B cell (primary cell): ENCODE data around the gene CAMTA1. TPM values are rescaled to one million over a fixed set of nuclear protein-coding genes. Genes with fewer than 3 reads are reported as not detected.

Experiments used
- ATAC-seq: fragments of 200-7000 bp; cut with Tn5 transposase; one replicate; pipeline ENCODE4 v1.10.0; 2021; ENCODE audit warnings: low read depth, mild to moderate bottlenecking, moderate number of reproducible peaks, moderate library complexity
- CTCF ChIA-PET: fragments of 350-600 bp; sonication (Branson Sonifier 250); formaldehyde crosslinking; loops from one replicate; lab custom pipeline; 2021; ENCODE audit warnings: antibody characterized with exemption, inconsistent platforms; lab: Charles Lee
- POLR2A ChIA-PET: fragments of 350-600 bp; sonication (Branson Sonifier 250); formaldehyde crosslinking; loops from one replicate; lab custom pipeline; 2021; ENCODE audit warnings: antibody characterized with exemption; lab: Charles Lee
- DNase-seq: peaks from one replicate; pipeline ENCODE4 v3.0.0; 2013
- H2AFZ ChIP-seq: 2 replicates; pipeline ENCODE4 v1.6.1; 2012; ENCODE audit warnings: mild to moderate bottlenecking, low read depth, low read length; ENCODE audit not compliant: insufficient read depth, poor library complexity, severe bottlenecking
- H3K27ac ChIP-seq, 2 donors: 1 replicate in 1 of 2; 2 replicates in 1 of 2; pipeline ENCODE4 v1.5.1; 2012 to 2013; ENCODE audit warnings: low read length in 2 of 2, mild to moderate bottlenecking in 2 of 2, moderate library complexity in 1 of 2
- H3K27me3 ChIP-seq, 4 experiments: fragments of 200-600 bp in 1 of 4; sonication (generic) in 1 of 4; replicated peaks in 1 of 4; 1 replicate in 2 of 4; 2 replicates in 2 of 4; pipeline versions ENCODE4 v1.6.1 to v1.7.0; 2013 to 2016; ENCODE audit warnings: low read length in 3 of 4, mild to moderate bottlenecking in 2 of 4, mixed read lengths in 1 of 4, moderate library complexity in 1 of 4; ENCODE audit not compliant: insufficient read depth in 4 of 4, control insufficient read depth in 3 of 4; ENCODE audit errors: control extremely low read depth in 1 of 4
- H3K36me3 ChIP-seq, 2 experiments: replicated peaks in 1 of 2; 1 replicate in 1 of 2; 2 replicates in 1 of 2; pipeline versions ENCODE4 v1.6.1 to v1.7.1; 2013; ENCODE audit warnings: low read length in 1 of 2; ENCODE audit not compliant: insufficient read depth in 2 of 2, control insufficient read depth in 1 of 2; ENCODE audit errors: control extremely low read depth in 1 of 2, extremely low read depth in 1 of 2
- H3K4me1 ChIP-seq, 2 donors: fragments of 200-600 bp in 1 of 2; sonication (generic) in 1 of 2; 1 replicate in 1 of 2; 2 replicates in 1 of 2; pipeline versions ENCODE4 v1.5.1 to v1.6.1; 2013 to 2017; ENCODE audit warnings: low read length in 2 of 2; ENCODE audit not compliant: control insufficient read depth in 2 of 2, insufficient read depth in 2 of 2
- H3K4me2 ChIP-seq: replicated peaks from 2 replicates; pipeline ENCODE3; 2012; ENCODE audit warnings: mild to moderate bottlenecking, low read depth, low read length; ENCODE audit not compliant: poor library complexity, severe bottlenecking
- H3K4me3 ChIP-seq, 5 experiments: fragments of 200-600 bp in 1 of 5; sonication (generic) in 1 of 5; 1 replicate in 3 of 5; 2 replicates in 2 of 5; pipeline versions ENCODE4 v1.5.1 to v1.7.0; 2011 to 2016; ENCODE audit warnings: low read length in 4 of 5, mild to moderate bottlenecking in 4 of 5, low read depth in 2 of 5, control low read depth in 1 of 5, moderate library complexity in 1 of 5; ENCODE audit not compliant: insufficient read depth in 1 of 5; ENCODE audit errors: control extremely low read depth in 1 of 5, extremely low read depth in 1 of 5
- H3K79me2 ChIP-seq: fragments of 200-600 bp; sonication (generic); one replicate; pipeline ENCODE4 v1.6.0; 2016; ENCODE audit warnings: low read length; ENCODE audit not compliant: control insufficient read depth, insufficient read depth
- H3K9ac ChIP-seq: fragments of 200-600 bp; sonication (generic); 2 replicates; pipeline ENCODE4 v1.6.1; 2017; ENCODE audit warnings: mild to moderate bottlenecking, low read length, moderate library complexity
- H3K9me3 ChIP-seq, 3 donors: one replicate each; pipeline versions ENCODE4 v1.6.1 to v1.7.1; 2013; ENCODE audit warnings: low read length in 2 of 3; ENCODE audit not compliant: control insufficient read depth in 2 of 3, insufficient read depth in 1 of 3; ENCODE audit errors: control extremely low read depth in 1 of 3
- H4K20me1 ChIP-seq: 2 replicates; pipeline ENCODE4 v1.6.0; 2012; ENCODE audit warnings: mild to moderate bottlenecking, low read length; ENCODE audit not compliant: insufficient read depth, control insufficient read depth, poor library complexity, severe bottlenecking
- H3K27ac Mint-ChIP-seq: one replicate; pipeline ENCODE4 v1.8.0; 2021; ENCODE audit warnings: mixed read lengths
- H3K27me3 Mint-ChIP-seq: one replicate; pipeline ENCODE4 v1.8.0; 2021; ENCODE audit warnings: mixed read lengths
- H3K4me1 Mint-ChIP-seq: one replicate; pipeline ENCODE4 v1.8.0; 2021; ENCODE audit warnings: mixed read lengths
- H3K4me3 Mint-ChIP-seq: one replicate; pipeline ENCODE4 v1.8.0; 2021; ENCODE audit warnings: mixed read lengths
- H3K9me3 Mint-ChIP-seq: one replicate; pipeline ENCODE4 v1.8.0; 2022; ENCODE audit warnings: mixed read lengths; ENCODE audit not compliant: insufficient read depth
- CTCF ChIP-seq: fragments of 200-600 bp; IDR thresholded peaks from one replicate; pipeline ENCODE4 v1.8.0; 2022; ENCODE audit warnings: antibody characterized with exemption, mild to moderate bottlenecking
- EZH2 ChIP-seq: IDR thresholded peaks from 2 replicates; pipeline ENCODE4 v1.6.1; 2012; ENCODE audit warnings: borderline replicate concordance, low read depth, mild to moderate bottlenecking, moderate library complexity, low read length; ENCODE audit not compliant: insufficient read depth, poor library complexity, severe bottlenecking
- WGBS: methylation state at CpG from one replicate; pipeline ENCODE4 v1.1.5; 2013; ENCODE audit warnings: missing lambda C conversion rate; ENCODE audit not compliant: insufficient coverage; 5-methylcytosine and 5-hydroxymethylcytosine counted together
- intact Hi-C: fragments of 100-400 bp; cut with micrococcal nuclease; formaldehyde crosslinking; loops from one replicate; pipeline ENCODE4 v1.10.0; 2022
- polyA plus RNA-seq: library from polyadenylated mRNA; depleted of rRNA; stranded (reverse); fragments of >200 nt; gene quantifications from 2 replicates; pipeline ENCODE4 v1.2.3, GENCODE V29; 2012
- total RNA-seq, 2 donors: library from RNA; stranded (reverse); fragments of 120-200 nt in 1 of 2; gene quantifications; 1 replicate in 1 of 2; 2 replicates in 1 of 2; pipeline versions ENCODE4 v1.2.3 to v1.2.4, GENCODE V29; 2013 to 2022

CAMTA1 gene
- total and polyA plus RNA-seq, 2 donors (not counting 1 experiment from before 2014, with no cell fraction given): 42.2 to 45.7 TPM

- Mint-ChIP-seq H3K9me3 (no peaks in the 10 kb centered on the region), H3K4me1 (no peaks in the 10 kb centered on the region), H3K27me3 (peaks cover 7% of the 10 kb centered on the region), H3K27ac (no peak overlapping the region), H3K4me3 (no peak overlapping the region)
- Histone ChIP-seq H3K27ac (no peak overlapping the region), H2AFZ (no peak overlapping the region), H3K4me3 (no peak overlapping the region), H3K9ac (no peak overlapping the region), H3K27me3 (no peaks in the 10 kb centered on the region), H3K9me3 (peaks cover 0 to 14% (median 0%) of the 10 kb centered on the region in 3 donors), H3K79me2 (no peaks in the 10 kb centered on the region), H3K36me3 (no peaks in the 10 kb centered on the region), H3K4me2 (no peak overlapping the region), H4K20me1 (no peaks in the 10 kb centered on the region), H3K4me1 (no peaks in the 10 kb centered on the region)
- ATAC-seq (no peak), DNase-seq (no peak)
- ChIA-PET CTCF (no interaction called here), POLR2A (no interaction called here)
- TF ChIP-seq EZH2 (no peak), CTCF (no peak)
- intact Hi-C loops: no loop called here
- 58% methylated on average over 1 of the region's 5 CpGs for WGBS
These were observed 503.7 kb downstream of the CAMTA1 start for GRCh38 chr1:7288992-7289391.

- 92% methylated on average over 2 of the region's 2 CpGs for WGBS
- H3K9me3 ChIP-seq: peaks cover 0 to 14% (median 0%) of the 10 kb centered on the region in 3 donors
- ChIA-PET POLR2A (no interaction called here), CTCF (no interaction called here)
- H3K36me3 ChIP-seq: no peaks in the 10 kb centered on the region
- H3K79me2 ChIP-seq: no peaks in the 10 kb centered on the region
- H3K9ac ChIP-seq: no peak overlapping the region
- Mint-ChIP-seq H3K4me1 (no peaks in the 10 kb centered on the region), H3K27ac (no peak overlapping the region), H3K9me3 (no peaks in the 10 kb centered on the region), H3K27me3 (peaks cover 7% of the 10 kb centered on the region), H3K4me3 (no peak overlapping the region)
- no peak for TF ChIP-seq CTCF
- no peak for TF ChIP-seq EZH2
- DNase-seq: no peak
- H3K4me2 ChIP-seq: no peak overlapping the region
- no peak overlapping the region for H3K4me3 ChIP-seq
- no peak overlapping the region for H2AFZ ChIP-seq
- H4K20me1 ChIP-seq: no peaks in the 10 kb centered on the region
- no peaks in the 10 kb centered on the region for H3K27me3 ChIP-seq
- no peak overlapping the region for H3K27ac ChIP-seq
- H3K4me1 ChIP-seq: no peaks in the 10 kb centered on the region
- ATAC-seq: no peak
- intact Hi-C loops: no loop called here
These were observed 504.4 kb downstream of the CAMTA1 start for GRCh38 chr1:7289694-7290093.
